Breast epithelium (tissue), 3 donors: ENCODE measurements around the gene ZNF619.

ENCODE experiments used
- CTCF ChIP-seq, 3 donors: fragments of 450-650 bp; IDR thresholded peaks; one replicate each; pipeline ENCODE4 v1.5.1; 2016 to 2017; ENCODE audit warnings: antibody characterized with exemption in 3 of 3, mild to moderate bottlenecking in 3 of 3, moderate library complexity in 3 of 3
- POLR2A ChIP-seq: fragments of 450-650 bp; IDR thresholded peaks from one replicate; pipeline ENCODE4 v1.6.1; 2016; ENCODE audit warnings: antibody characterized with exemption, mild to moderate bottlenecking, moderate library complexity
- POLR2AphosphoS5 ChIP-seq, 3 donors: sonication (generic); formaldehyde crosslinking; IDR thresholded peaks; one replicate each; pipeline ENCODE4 v1.6.1; 2017; ENCODE audit warnings: antibody characterized with exemption in 3 of 3

- TF ChIP-seq POLR2AphosphoS5 (IDR thresholded peaks at IDR 0.05) (no peak), CTCF (IDR thresholded peaks at IDR 0.05) (no peak), POLR2A (no peak)
Measured at GRCh38 chr3:40494698-40495097, 17.8 kb downstream of the ZNF619 start.
